ENCODE measurements around the gene CBFA2T3. TPM values are rescaled to one million over a fixed set of nuclear protein-coding genes. Genes with fewer than 3 reads are reported as not detected.

CBFA2T3 gene
- total RNA-seq, 1 donor from 2014 or later, result 8.6 TPM

DNA sequence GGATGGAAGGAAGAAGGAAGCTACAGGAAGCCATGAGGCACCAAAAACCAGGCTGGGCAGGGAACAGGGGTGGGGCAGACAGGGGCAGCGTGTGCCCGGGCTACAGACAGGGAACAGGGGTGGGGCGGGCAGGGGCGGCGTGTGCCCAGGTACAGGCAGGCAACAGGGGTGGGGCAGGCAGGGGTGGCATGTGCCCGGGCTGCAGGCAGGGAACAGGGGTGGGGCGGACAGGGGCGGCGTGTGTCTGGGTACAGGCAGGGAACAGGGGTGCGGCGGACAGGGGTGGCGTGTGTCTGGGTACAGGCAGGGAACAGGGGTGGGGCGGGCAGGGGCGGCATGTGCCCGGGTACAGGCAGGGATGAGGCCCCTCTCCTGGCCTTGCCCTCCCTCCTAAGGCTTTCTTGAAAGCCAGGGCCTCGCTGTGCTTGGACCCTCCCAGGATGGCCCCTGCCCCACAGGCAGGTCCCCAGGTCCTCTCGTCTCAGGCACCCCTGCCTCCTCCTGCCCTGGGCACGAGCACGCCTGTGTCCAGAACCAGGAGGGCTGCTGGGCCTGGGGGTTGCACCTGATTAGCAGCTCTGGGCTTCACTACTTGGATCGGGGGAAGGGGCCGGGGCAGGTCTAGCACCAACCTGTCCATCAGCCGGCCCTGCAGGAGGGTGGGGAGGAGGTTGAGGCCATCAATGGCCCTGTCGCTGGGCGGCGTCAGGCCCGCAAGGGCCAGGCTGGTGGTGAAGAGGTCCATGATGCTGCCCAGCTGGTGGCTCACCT, 150.8 kb downstream of the CBFA2T3 start:
- no peak for TF ChIP-seq CTCF (IDR thresholded peaks at IDR 0.05; ENCODE audit: borderline replicate concordance)
- H3K27ac ChIP-seq (replicated peaks), result no peak overlapping the region
- no peaks in the 10 kb centered on the region for H3K4me1 ChIP-seq
- H3K9me3 ChIP-seq (replicated peaks), result no peaks in the 10 kb centered on the region
- peaks cover 56% of the 10 kb centered on the region for H3K36me3 ChIP-seq
- H3K27me3 ChIP-seq (ENCODE audit: low read depth), result no peaks in the 10 kb centered on the region
- intact Hi-C loops (cut with micrococcal nuclease), result no loop called here
- no peak overlapping the region for H3K4me3 ChIP-seq
- DNase-seq, result no peak

- no peaks in the 10 kb centered on the region for H3K27me3 ChIP-seq (ENCODE audit: low read depth)
- H3K9me3 ChIP-seq (replicated peaks), result no peaks in the 10 kb centered on the region
- H3K27ac ChIP-seq (replicated peaks), result no peak overlapping the region
- no peak for DNase-seq
- no peak for TF ChIP-seq CTCF (IDR thresholded peaks at IDR 0.05; ENCODE audit: borderline replicate concordance)
- peaks cover 56% of the 10 kb centered on the region for H3K36me3 ChIP-seq
- no peaks in the 10 kb centered on the region for H3K4me1 ChIP-seq
- H3K4me3 ChIP-seq, result no peak overlapping the region
- intact Hi-C loops (cut with micrococcal nuclease), result no loop called here
Measured at GRCh38 chr16:88825146-88825545, 151.9 kb downstream of the CBFA2T3 start.

Other genes with a start within 250 kb of the CBFA2T3 start
- 17.1 TPM for gene PIEZO1, start 192.0 kb downstream of the CBFA2T3 start, total RNA-seq
- gene CDT1, start 173.4 kb downstream of the CBFA2T3 start, total RNA-seq, result 0.63 TPM
- gene APRT, start 165.3 kb downstream of the CBFA2T3 start, total RNA-seq, result 39.2 TPM
- 15.5 TPM for gene GALNS, start 120.3 kb downstream of the CBFA2T3 start, total RNA-seq
- gene TRAPPC2L, start 120.1 kb downstream of the CBFA2T3 start, total RNA-seq, result 52.7 TPM
- gene PABPN1L, start 110.5 kb downstream of the CBFA2T3 start, total RNA-seq, result not detected
- 16.7 TPM for gene ACSF3, start 116.6 kb upstream of the CBFA2T3 start, total RNA-seq
- gene CDH15, start 194.5 kb upstream of the CBFA2T3 start, total RNA-seq, result not detected
- not detected for gene SLC22A31, start 223.3 kb upstream of the CBFA2T3 start, total RNA-seq
- gene ZNF778, start 240.5 kb upstream of the CBFA2T3 start, total RNA-seq, result 8.7 TPM